ENCODE measurements around the gene SRPK2. TPM values are rescaled to one million over a fixed set of nuclear protein-coding genes. Genes with fewer than 3 reads are reported as not detected.

Gene SRPK2
- total RNA-seq, 1 donor from 2014 or later, result 58.5 TPM

DNA sequence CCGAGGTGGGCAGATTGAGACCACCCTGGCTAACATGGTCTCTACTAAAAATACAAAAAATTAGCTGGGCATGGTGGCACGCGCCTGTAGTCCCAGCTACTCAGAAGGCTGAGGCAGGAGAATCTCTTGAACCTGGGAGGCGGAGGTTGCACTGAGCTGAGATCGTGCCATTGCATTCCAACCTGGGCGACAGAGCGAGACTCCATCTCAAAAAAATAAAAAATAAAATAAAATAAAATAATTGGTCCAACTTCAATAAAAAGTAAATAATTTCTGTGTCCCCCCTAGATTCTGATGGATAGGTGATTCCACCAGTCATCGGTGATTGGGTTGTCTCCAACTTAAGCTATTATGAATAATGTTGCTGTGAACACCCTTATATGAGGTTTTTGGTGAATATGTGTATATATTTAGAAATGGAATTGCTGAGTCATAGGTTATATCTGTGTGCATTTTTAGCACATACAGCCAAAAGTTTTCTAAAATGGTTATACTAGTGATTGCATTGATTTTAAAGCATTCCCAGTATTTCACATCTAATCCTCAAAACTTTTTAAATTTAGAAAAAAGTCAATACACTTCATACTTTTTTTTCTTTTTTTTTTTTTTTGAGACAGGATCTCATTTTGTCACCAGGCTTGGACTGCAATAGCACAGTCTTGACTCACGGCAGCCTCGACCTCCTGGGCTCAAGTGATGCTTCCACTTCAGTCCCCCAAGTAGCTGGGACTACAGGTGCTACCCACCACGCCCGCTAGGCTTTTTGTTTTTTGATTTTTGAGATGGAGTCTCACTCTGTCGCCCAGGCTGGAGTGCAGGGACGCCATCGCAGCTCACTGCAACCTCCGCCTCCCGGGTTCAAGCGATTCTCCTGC, 13.7 kb upstream of the SRPK2 start:
- Mint-ChIP-seq H3K27ac (ENCODE audit: unreplicated experiment) (no peak overlapping the region), H3K4me1 (ENCODE audit: low read depth) (peaks cover 12% of the 10 kb centered on the region), H3K27me3 (ENCODE audit: low read depth) (no peaks in the 10 kb centered on the region), H3K36me3 (ENCODE audit: low read depth) (no peaks in the 10 kb centered on the region), H3K9me3 (ENCODE audit: low read depth) (no peaks in the 10 kb centered on the region), H3K4me3 (ENCODE audit: unreplicated experiment) (no peak overlapping the region)
- no peak for DNase-seq (ENCODE audit: low spot score)
- TF ChIP-seq, protein P1, sequence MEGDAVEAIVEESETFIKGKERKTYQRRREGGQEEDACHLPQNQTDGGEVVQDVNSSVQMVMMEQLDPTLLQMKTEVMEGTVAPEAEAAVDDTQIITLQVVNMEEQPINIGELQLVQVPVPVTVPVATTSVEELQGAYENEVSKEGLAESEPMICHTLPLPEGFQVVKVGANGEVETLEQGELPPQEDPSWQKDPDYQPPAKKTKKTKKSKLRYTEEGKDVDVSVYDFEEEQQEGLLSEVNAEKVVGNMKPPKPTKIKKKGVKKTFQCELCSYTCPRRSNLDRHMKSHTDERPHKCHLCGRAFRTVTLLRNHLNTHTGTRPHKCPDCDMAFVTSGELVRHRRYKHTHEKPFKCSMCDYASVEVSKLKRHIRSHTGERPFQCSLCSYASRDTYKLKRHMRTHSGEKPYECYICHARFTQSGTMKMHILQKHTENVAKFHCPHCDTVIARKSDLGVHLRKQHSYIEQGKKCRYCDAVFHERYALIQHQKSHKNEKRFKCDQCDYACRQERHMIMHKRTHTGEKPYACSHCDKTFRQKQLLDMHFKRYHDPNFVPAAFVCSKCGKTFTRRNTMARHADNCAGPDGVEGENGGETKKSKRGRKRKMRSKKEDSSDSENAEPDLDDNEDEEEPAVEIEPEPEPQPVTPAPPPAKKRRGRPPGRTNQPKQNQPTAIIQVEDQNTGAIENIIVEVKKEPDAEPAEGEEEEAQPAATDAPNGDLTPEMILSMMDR (IDR thresholded peaks at IDR 0.05), result no peak

DNA sequence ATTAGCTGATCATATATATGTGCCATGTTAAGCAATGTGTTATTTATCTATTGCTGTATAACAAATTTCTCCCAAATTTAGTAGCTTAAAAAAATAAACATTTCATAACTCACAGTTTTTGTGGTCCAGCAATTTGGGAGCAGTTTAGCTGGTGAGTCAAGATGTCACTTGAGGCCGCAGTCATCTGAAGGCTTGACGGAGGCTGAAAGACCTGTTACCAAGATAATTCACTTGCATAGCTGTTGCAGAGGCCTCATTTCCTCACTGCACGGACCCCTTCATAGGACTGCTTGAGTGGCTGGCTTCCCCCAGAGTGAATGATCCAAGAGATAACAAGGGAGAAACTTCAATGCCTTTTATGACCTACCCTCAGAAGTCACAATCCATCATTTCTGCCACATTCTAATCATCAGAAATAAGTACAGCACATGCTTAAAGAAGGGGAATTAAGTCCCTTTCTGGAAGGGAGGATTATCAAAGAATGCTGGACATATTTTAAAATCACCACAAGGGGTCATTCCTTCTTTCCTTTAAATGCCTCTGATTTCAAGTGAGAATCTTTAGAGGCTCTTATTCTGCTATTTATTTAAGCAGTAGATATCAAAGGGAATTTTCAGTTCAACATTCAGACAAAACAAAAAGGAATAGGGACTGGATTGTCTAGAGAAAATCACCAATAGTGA, 10.5 kb upstream of the SRPK2 start:
- Mint-ChIP-seq H3K27me3 (ENCODE audit: low read depth) (no peaks in the 10 kb centered on the region), H3K36me3 (ENCODE audit: low read depth) (no peaks in the 10 kb centered on the region), H3K4me1 (ENCODE audit: low read depth) (peaks cover 12% of the 10 kb centered on the region), H3K4me3 (ENCODE audit: unreplicated experiment) (no peak overlapping the region), H3K9me3 (ENCODE audit: low read depth) (no peaks in the 10 kb centered on the region), H3K27ac (ENCODE audit: unreplicated experiment) (no peak overlapping the region)
- TF ChIP-seq, protein P1 (IDR thresholded peaks at IDR 0.05), result peak; percentile 84
- DNase-seq (ENCODE audit: low spot score), result no peak

DNA sequence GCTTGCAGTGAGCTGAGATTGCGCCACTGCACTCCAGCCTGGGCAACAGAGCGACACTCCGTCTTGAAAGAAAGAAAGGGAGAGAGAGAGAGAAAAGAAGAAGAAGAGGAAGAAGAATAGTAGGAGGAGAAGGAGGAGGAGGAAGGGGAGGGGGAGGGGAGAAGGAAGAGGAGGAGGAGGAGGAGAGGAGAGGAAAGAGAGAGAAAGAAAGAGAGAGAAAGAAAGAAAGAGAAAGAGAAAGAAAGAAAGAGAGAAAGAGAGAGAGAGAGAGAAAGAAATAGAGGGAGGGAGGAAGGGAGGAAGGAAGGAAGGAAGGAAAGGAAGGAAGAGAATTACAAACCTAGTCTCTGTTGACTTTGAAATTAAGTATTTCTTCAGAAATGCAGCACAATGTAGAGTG, 7.8 kb upstream of the SRPK2 start:
- TF ChIP-seq, protein P1 (IDR thresholded peaks at IDR 0.05), result no peak
- Mint-ChIP-seq H3K4me3 (ENCODE audit: unreplicated experiment) (no peak overlapping the region), H3K27ac (ENCODE audit: unreplicated experiment) (no peak overlapping the region), H3K27me3 (ENCODE audit: low read depth) (no peaks in the 10 kb centered on the region), H3K9me3 (ENCODE audit: low read depth) (no peaks in the 10 kb centered on the region), H3K36me3 (ENCODE audit: low read depth) (no peaks in the 10 kb centered on the region), H3K4me1 (ENCODE audit: low read depth) (peaks cover 6% of the 10 kb centered on the region)
- DNase-seq (ENCODE audit: low spot score), result no peak

DNA sequence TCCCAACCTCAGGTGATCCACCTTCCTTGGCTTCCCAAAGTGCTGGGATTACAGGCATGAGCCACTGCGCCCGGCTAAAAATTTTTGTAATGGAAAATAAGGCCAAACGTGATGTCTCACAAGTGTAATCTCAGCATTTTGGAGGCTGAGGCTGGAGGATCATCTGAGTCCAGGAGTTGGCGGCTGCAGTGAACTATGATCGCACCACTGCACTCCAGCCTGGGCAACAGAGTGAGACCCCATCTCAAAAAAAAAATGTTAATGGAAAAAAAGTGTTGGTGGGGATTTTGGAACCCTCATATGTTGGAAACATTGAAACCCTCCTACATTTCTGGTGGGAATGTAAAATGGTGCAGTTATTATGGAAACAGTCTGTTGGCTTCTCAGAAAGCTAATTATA, 2.7 kb upstream of the SRPK2 start:
- Mint-ChIP-seq H3K36me3 (ENCODE audit: low read depth) (no peaks in the 10 kb centered on the region), H3K27ac (ENCODE audit: unreplicated experiment) (no peak overlapping the region)
- TF ChIP-seq, protein P1 (IDR thresholded peaks at IDR 0.05), result no peak

DNA sequence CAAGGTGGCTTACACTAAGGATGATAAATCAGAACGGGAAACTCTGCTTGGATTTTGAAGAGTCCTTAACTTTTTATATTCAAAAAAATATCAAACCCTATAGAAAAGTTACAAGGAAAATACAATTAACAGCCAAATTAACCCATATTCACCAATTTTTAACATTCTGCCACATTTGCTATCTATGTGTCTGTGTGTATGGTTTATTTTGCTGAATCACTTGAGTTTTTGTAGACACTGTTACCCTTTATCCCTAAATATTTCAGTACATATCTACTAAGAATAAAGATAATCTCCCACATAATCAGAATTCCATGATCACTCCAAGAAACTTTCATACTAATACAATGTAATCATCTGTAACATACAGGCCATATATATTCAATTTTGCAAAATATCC, 1.2 kb upstream of the SRPK2 start:
- Mint-ChIP-seq H3K27me3 (ENCODE audit: low read depth) (no peaks in the 10 kb centered on the region), H3K36me3 (ENCODE audit: low read depth) (no peaks in the 10 kb centered on the region), H3K4me1 (ENCODE audit: low read depth) (peaks cover 14% of the 10 kb centered on the region), H3K4me3 (ENCODE audit: unreplicated experiment) (no peak overlapping the region), H3K27ac (ENCODE audit: unreplicated experiment) (no peak overlapping the region), H3K9me3 (ENCODE audit: low read depth) (no peaks in the 10 kb centered on the region)
- DNase-seq (ENCODE audit: low spot score), result no peak
- TF ChIP-seq, protein P1 (IDR thresholded peaks at IDR 0.05), result no peak

More for the DNA sequence above, 2.7 kb upstream of the SRPK2 start:
- H3K9me3 Mint-ChIP-seq (ENCODE audit: low read depth), result no peaks in the 10 kb centered on the region
- no peak for DNase-seq (ENCODE audit: low spot score)
- H3K27me3 Mint-ChIP-seq (ENCODE audit: low read depth), result no peaks in the 10 kb centered on the region
- H3K4me1 Mint-ChIP-seq (ENCODE audit: low read depth), result peaks cover 14% of the 10 kb centered on the region
- no peak overlapping the region for H3K4me3 Mint-ChIP-seq (ENCODE audit: unreplicated experiment)
